AML-193 (cell line): ENCODE results near the gene BRD4.

ENCODE experiments used
- DNase-seq, 2 experiments: peaks; one replicate each; lab custom pipeline; 2025; lab: John Stamatoyannopoulos, UW

BRD4 gene

DNA sequence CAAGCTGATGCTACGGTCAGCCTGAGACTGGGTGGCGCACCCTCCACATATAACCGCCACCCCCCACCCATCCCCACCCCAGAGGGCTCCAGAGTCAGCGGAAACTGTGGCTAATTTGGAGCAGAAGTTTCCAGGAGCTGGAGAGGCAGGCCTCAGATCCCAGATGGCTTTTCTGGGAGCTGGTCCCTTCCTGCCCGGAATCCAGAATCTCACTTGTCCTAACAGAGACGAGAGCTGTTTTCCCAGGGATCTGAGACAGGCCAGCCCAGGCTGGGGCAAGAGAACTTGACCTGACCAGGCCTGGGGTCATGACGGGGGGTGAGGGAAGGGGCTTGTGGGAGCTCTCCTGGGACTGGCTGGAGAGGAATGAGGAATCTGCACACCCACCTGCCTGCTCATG, 106.6 kb downstream of the BRD4 start:
- DNase-seq, result no peak

DNA sequence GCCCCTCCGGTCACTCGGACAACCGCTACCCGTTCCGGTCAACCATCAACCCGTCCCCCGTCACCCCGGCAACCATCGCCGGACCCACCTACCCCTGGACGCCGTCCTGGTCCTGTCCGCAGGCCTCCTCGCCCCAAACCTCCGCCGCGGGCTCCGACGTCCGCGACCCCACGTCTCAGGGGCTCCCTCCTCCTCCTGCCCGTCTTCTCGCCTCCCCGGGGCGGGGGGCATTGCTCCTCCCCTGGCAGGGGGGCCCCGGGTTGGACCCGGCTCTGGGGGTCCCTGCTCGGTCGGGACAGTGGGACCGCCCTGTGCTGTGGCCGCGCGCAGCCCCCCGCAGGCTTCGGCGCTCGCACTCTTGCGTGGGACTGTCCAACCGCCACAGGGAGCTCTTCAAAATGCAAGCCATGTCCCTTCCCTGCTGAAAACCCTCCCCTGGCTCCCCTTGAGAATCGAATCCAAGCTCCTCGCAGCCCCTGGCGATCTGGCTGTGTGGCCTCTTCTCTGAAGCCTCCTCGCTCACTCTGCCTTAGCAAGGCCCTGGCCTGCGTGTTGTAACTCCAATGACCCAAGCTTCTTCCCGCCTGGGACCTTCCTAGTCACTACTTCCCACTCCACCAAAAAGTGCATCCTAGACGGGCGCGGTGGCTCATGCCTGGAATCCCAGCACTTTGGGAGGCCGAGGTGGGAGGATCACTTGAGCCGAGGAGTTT, 108.5 kb downstream of the BRD4 start:
- no peak for DNase-seq

DNA sequence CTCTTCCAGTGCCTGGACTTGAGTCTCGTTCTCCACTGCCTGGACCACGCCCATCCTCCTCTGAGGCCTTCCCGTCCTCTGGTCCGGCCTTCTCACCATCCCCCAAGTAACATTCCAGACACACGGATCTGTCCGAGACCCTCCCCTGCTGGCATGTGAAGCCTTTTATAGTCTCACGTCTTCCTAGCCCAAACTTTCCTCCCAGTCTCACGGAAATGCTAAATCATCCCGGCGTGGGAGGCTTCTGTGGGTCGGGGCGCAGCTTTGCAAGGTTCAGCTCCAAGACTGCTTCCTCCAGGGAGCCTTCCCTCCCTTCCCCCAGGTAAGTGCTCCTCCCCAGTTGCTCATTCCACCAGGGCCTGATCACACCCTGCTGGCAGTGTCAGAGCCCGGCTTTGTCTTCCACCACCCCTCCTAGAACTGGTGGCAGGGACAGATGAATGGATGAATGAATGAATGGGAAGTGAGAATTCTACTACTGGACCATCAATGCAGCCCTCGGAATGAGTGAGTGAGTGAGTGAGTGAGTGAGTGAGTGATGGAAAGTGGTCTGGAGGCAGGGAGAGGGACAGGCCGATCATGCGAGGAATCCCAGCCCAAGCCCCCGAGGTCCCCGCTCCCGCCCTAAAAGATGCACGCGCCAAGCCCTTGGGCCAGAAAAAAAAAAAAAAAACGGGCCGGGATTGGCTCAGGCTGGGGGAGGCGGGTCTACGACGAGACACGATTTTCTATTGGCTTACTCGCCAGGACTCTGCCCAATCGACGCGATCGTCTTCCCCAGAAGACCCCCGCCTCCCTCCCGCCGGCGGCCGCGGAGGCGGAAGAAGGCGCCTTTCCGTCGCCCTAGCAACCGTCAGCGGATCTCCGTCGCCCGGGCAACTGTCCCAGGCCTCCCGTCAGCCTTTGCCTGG, 109.3 kb downstream of the BRD4 start:
- peak; percentile 76 to 81 for DNase-seq

DNA sequence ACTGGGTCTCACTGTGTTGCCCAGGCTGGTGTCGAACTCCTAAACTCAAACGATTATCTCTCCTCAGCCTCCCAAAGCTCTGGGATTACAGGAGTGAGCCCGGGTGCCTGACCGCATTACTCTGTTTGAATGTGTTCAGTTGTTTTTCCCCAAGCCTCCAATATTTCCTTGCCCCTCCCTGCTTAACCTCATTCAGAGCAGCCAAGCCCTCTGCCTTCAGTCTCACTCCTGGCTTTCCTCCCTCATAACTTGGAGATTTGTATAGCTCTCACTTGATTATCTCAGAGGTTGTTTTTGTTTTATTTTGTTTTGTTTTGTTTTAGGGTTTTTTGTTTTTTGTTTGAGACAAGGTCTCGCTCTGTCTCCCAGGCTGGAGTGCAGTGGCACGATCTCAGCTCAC, 111.5 kb downstream of the BRD4 start:
- no peak for DNase-seq

DNA sequence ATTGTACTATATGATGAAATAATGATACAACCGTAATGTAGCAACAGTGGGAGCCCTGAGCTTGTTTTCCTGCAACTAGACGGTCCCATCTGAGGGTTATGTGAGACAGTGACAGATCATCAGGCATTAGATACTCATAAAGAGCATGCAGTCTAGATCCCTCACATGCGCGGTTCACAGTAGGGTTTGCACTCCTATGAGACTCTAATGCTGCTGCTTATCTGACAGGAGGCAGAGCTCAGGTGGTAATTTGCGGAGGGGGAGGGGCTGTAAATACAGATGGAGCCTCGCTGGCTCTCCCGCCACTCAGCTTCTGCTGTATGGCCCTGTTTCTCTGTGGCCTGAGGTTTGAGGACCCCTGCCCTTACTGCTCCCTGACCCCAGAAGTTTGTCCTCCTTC, 113.8 kb downstream of the BRD4 start:
- DNase-seq, result no peak

DNA sequence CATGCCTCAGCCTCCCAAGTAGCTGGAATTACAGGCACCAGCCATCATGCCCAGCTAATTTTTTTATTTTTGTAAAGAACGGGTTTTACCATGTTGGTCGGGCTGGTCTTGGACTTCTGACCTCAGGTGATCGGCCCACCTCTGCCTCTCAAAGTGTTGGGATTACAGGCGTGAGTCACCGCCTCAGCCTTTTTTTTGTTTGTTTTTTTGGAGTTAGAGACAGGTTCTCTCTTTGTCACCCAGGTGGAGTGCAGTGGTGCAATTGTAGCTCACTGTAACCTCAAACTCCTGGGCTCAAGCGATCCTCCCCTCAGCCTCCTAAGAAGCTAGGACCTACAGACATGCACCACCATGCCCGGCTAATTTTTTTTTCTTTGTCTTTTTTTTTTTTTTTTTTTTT, 116.0 kb downstream of the BRD4 start:
- no peak for DNase-seq

DNA sequence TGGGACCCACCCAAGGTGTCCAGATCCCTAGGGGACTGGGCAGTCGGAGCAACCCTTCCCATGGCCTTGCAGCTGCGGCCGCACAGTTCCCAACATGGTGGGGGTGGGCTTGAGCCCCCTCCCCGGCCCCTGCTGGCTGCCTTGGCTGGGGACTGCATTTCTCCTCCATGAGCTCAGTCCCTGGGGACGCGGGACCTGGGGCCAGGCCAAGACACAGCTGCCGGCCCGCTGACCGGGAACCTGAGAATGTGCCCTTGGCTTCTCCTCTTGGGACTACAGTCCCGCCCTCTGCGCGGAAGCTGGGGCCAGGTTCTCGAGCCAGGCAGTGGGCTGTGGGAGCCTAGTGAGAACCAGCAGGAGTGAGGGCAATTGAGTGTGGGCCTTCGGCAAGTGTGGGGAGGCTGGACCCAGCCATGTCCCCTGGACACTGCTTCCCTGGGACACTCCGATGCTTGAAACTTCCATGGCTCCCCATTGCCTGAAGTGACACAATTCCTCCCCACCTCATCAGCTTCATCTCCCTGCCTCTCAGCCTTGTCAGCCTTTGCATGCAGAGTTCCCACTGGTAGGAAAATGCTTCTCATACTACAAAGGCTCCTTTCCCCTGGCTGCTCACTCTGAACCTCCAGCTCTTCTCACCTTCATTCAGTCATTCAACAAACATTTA, 118.5 kb downstream of the BRD4 start:
- DNase-seq, result no peak

DNA sequence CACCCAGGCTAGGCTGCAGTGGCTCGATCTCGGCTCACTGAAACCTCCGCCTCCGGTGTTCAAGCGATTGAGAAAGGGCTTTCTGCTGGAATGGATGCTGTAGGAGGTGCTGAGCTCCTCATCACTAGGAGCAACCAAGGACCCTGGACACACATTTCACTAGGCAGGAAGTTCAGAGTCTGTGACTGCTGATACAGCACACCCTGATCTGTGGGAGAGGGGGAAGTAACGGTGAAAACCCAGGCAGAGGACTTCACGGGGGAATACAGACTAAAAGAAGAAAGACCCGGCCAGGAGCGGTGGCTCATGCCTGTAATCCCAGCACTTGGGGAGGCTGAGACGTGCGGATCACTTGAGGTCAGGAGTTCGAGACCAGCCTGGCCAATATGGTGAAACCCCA, 119.6 kb downstream of the BRD4 start:
- no peak for DNase-seq

DNA sequence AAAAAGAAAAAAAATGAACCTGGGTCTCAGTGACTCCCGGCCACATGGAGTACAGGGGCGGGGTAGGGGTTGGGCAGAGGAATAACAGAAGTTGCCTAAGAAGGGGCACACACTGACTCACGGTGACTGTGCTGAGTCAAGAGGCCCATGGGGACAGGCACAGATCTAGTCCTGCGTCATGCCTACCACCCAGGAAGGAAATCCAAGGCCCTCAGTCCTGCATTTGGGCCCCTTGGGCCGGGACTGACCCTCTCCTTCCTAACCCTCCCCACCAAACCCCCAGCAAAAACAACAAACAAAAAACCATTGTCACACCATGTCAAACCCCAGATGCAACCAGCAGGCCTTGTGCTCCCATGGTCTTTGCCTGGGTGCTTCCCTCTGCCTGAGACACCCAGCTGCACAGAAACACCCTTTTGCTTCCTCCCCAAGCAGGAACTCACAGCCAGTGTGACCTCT, 122.0 kb downstream of the BRD4 start:
- DNase-seq, result peak; percentile 94 to 96

DNA sequence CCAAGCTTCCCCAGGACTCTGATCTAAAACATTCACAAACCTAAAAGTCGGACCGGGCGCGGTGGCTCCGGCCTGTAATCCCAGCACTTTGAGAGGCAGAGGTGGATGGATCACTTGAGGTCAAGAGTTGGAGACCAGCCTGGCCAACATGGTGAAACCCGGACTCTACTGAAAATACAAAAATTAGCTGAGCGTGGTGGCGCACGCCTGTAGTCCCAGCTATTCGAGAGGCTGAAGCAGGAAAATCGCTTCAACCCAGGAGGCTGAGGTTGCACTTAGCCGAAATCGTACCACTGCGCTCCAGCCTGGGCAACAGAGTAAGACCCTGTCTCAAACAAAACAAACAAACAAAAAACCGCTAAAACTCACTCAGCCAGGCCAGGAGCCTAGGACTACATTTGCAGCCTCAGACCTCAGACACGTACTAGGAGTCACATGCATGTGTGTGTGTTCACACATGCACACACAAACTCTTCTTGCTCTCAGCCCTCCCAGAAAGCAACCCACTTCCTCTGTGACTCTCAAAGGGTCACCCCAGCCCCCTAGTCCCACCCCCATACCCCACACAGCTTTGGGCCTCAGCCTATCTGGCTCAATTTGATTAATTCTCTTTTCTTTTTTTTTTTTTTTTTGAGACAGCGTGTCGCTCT, 130.8 kb downstream of the BRD4 start:
- DNase-seq, result no peak

DNA sequence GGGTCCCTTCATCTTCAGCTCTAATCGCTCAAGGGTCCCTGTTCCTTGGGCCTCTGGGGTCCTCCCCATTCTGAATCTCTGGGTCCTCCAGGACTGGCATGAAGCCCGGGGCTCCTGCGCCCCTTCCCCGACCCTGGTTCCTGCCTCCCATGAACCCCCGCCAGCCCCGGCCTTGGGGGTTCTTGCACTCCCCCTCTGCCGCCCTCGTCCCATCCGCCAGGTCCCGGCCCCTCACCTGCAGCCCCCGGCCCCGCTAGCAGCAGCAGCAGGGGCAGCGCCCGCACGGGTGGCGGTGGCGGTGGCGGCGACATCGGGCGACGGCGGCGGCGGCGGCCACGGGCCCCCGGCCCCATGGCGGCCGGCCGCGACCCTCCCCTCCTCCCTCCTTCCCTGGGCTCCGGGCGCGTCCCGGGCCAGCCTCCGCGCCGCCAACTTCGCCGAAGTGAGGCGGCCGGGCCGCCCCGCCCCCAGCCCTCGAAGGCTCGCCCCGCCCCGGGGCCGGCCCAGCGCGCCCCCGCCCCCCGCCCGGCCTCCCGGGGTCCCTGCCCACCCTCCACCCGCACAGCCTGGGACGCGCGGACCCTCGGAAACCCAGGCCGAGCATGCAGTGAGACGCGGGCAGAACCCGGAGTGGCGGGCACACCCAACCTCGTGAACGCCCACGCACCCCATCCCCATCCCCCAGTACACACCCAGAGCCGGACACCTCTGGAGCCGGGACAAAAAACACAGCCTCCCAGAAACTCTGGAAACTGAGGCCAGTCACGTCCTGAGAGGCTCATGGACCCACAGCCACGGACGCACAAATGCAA, 131.6 kb downstream of the BRD4 start, which contains the start of gene NOTCH3:
NOTCH3 (minus strand) TSS at position 443 of the 812 bp plus-strand sequence; CDS start at position 353, 90 bp downstream.
- DNase-seq, result no peak

DNA sequence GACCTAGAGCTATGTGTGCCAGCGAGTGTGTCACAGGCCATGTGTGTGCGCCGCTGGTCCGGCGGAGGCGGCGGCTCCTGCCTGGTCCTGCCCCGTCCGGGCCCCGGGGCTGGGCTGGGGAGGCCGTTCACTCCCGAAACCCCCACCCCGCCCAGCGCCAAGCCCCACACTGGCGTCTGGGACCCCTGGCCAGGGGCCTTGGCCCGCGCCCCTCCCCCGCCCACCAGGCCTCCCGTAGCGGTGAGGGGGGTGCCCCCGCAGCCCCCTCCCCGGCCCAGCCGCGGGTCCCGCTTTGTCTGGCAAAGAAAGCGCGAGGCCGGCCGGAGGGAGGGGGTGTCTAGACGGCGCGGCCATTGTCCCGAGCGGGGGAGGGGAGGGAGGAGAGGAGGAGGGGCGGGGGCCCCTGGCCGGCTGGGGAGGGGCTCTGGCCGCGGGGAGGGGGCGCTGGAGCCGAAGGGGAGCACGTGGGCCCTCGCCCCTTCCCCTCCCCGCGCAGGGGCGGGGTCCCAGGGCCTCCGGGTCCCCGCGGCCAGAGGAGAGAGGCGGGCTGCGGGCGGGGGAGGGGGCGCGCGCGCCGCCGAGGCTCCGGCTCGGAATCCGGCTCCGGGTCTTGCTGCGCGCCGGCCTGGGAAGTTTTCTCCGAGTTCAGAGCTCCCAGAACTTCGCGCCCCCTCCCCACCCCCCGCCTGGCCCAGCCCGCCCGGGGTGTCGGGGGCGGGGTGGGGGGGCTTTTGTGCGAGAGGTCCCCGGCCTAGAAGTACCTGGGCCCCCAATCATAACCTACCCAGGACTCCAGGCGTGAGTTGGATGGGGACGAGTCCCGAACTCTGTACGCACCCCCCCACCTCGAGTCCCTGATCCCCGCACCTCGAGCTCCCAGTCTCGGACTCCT, 132.4 kb downstream of the BRD4 start:
- no peak for DNase-seq

DNA sequence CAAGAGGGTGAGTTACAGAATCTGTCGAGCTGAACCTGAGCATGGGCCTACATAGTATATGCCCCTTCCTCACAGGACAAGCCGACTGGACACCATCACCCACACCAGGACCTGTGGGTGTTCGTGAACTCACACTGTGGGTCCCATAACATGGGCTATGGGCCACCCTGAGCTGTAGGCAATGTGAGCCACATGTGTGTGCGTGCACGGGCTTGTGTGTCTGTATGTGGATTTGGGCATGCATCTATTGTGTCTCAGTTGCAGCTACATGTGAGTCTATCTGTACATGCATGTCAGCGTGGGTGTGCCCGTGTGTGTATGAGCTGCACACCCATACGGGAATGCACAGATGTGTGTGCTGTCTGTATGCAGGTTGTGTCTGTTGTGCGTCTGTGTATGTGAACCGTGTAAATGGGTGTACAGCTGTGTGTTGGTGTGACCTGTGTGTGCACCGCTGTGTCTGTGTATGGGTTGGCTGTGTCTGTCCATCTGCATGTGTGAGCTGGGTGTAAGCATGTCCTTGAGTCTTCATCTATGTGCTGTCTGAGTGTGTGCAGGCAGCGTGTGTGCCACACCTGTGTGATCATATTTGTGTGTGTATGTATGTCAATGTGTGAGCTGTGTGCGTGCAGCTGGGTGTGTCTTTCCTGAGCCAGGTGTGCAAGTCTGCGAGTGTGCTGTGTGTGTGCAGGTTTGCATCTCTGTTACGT, 133.2 kb downstream of the BRD4 start:
- no peak for DNase-seq

DNA sequence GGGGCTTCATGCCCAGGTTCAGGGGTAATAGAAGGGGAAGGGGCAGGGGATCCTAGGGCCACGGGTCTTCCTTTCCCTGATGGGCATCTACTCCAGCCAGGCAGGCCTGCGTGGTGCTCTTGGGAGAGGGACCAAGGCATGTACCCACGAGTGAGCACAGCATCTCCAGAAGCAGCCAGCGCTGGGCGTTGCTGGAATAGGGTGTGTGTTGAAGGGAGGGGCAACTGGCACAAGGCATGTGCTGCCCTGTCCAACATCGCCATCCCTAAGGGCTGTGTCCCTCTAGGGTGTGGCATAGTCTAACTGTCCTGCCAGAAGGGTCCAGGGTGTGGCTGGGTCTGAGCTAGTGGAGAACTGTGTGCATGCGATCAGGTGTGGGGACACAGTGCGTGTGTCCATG, 134.4 kb downstream of the BRD4 start:
- no peak for DNase-seq

DNA sequence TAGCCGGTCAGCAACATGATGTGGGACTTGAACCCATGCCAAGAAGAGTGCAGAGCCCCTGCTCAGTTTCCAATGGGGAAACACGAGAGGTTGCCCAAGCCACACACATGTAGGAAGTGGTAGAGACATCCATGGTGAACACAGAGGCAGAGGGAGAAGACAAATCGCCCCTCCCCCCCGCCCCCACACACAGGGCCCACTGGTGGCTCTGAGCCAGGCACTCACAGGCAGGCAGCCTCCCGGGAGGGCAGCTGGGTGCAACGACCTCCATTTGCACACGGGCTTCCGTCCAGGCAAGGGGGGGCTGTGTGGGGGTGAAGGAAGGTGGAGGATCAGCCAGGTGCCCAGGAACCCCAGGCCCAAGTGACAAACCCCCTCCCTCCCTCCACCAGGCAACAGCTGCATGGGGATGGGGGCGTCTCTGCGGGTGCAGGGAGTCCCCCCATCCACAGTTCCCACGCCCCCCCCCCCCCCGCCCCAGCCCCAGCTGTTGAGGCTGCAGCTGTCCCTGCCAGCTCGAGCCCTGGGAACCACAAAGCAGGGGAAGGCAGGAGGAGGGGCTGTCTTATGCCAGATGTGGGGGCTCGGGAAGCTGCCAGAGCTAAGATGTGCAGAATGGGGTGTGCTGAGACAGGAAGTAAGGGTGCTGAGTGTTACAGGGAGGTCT, 134.9 kb downstream of the BRD4 start:
- peak; percentile 20 to 44 for DNase-seq

DNA sequence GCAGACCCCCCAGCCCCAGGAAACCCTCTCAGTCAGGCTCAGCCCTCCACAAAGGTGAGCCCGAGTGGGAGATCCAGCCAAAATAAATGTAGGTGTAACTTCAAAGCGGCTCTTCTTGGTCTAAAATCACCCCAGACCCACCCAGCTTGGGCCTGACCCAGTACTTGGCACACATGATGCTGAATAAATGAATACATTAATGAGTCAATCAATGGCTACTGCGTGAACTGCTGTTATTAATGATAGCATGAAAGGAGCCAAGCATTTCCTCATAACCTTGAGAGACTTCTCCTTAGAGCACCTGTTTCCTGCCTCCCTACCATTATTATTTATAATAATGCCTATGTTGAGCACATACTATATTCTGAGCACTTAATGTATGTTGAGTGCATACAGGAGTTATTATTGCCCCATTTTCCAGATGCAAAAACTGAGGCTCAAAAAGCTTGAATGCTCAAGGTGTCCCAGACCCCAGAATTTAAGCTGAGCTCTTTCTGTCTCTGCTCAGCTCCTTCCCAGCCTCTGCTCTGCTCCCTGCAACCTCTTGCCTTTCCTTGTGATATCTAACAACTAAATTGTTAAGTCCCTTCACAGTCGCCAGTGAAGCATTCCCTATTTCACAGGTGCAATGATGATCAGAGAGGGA, 135.9 kb downstream of the BRD4 start:
- DNase-seq, result no peak

DNA sequence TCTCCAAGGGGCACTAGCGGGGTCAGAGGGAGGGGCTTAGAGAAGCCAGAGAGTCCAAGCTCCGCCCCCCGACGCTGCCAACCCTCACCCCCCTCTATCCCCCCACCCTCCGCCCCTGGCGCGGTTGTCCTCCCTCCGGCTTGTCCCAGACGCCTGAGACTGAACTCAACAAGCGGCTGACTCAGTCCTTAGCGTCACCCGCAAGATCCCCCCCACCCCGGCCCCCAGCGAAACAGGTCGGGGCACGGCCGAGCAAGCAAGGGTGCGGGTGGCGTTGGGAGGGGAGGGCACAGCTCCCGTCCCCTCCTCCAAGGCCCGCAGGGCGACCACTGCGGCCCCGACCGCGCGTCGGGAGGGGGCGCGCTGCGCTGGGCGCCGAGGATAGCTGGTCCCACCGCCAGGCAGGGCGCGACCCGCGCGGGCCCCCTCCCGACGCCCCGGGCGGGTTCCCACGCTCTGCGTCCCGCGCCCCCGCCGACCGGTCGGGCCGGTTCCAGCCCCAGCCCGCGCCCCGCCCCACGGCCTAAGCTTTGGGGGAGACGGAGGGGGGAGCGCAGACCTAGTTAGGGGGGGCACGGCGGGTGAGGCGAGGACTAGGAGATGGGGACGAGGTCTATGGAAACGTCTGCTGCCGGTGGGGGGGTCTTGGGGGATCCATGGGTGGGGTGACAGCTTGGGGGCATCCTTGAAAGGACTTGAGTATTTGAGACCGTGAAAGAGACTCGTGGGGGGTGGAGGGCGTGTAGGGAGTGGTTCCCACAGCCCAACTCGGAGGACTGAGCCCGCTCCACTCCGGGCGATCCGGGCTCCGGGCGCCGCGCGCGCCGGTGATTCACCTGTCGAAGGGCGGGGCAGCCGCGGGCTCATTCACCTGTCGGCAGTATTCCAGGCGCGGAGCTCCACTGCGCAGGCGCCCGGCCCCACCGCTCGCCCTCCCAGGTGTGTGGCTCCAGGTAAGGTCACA, 136.7 kb downstream of the BRD4 start:
- DNase-seq, result no peak
